ENCODE data around the gene TIGD4. TPM values are rescaled to one million over a fixed set of nuclear protein-coding genes. Genes with fewer than 3 reads are reported as not detected.

TIGD4 gene
- polyA plus RNA-seq, 2 of the 4 experiments (the other 2 are of a cell fraction), result 0.30 to 0.45 TPM

DNA sequence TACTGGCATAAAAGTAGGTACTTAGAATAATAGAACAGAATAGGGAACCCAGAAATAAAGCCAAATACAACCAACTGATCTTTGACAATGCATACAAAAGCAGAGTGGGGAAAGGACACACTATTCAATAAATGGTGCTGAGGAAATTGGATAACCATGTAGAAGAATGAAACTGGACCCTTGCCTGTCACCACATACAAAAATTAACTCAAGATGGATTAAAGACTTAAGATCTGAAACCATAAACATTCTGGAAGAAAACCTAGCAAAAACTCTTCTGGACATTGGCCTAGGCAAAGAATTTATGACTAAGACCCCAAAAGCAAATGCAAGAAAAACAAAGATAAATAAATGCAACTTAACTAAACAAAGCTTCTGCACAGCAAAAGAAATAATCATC lies 45.8 kb upstream of the TIGD4 start:
- CTCF ChIA-PET, result no interaction called here
- FAIRE-seq (no peak), DNase-seq (ENCODE audit: low read depth in 1 of 2, low spot score in 1 of 2) (no peak), ATAC-seq (no peak)
- no peak for TF ChIP-seq ZFP36 (IDR thresholded peaks at IDR 0.05; ENCODE audit: borderline replicate concordance, partially characterized antibody)
- no peak for TF ChIP-seq JUN (IDR thresholded peaks at IDR 0.05)
- no peak for TF ChIP-seq EHF (CRISPR knock-in tag; IDR thresholded peaks at IDR 0.05)
- TF ChIP-seq HMGXB4 (CRISPR knock-in tag; IDR thresholded peaks at IDR 0.05; ENCODE audit: borderline replicate concordance), result no peak
- TF ChIP-seq NR3C1 (IDR thresholded peaks at IDR 0.05), result no peak
- no peak for TF ChIP-seq KDM5A (IDR thresholded peaks at IDR 0.05)
- no peak for TF ChIP-seq FOXS1 (CRISPR knock-in tag; IDR thresholded peaks at IDR 0.05)
- no peak overlapping the region for H3K4me3 ChIP-seq
- H3K4me1 ChIP-seq, result no peaks in the 10 kb centered on the region
- no peak overlapping the region for H3K4me2 ChIP-seq
- H3K9me3 ChIP-seq, result peaks cover 3% of the 10 kb centered on the region; the same call in 1 of the 3 replicates
- no peak overlapping the region for H3K27ac ChIP-seq
- POLR2A ChIA-PET, result no interaction called here

DNA sequence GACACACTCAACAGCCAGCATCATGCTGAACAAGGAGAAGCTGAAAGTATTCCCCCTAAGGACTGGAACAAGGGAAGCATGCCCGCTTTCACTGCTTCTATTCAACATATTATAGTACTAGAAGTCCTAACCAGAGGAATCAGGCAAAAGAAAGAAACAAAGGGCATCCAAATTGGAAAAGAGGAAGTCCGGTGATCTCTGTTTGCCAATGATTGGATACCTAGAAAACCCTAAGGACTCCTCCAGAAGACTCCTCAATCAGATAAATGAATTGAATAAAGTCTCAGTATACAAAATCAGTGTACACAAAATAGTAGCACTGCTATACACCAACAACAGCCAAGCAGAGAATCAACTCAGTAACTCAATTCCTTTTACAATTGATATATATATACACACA lies 45.0 kb upstream of the TIGD4 start:
- DNase-seq (ENCODE audit: low read depth in 1 of 2, low spot score in 1 of 2) (no peak), ATAC-seq (no peak), FAIRE-seq (no peak)
- Histone ChIP-seq H3K27ac (no peak overlapping the region), H3K9me3 (peaks cover 8% of the 10 kb centered on the region), H3K4me2 (no peak overlapping the region), H3K4me3 (no peak overlapping the region), H3K4me1 (no peaks in the 10 kb centered on the region)
- POLR2A ChIA-PET, result no interaction called here
- CTCF ChIA-PET, result no interaction called here
- TF ChIP-seq KDM1A (IDR thresholded peaks at IDR 0.05; ENCODE audit: low read depth), result no peak
- no peak for TF ChIP-seq HMGXB4 (CRISPR knock-in tag; IDR thresholded peaks at IDR 0.05; ENCODE audit: borderline replicate concordance)
- no peak for TF ChIP-seq BHLHE40 (IDR thresholded peaks at IDR 0.05; ENCODE audit: low read depth, low read length)
- TF ChIP-seq, protein P1, sequence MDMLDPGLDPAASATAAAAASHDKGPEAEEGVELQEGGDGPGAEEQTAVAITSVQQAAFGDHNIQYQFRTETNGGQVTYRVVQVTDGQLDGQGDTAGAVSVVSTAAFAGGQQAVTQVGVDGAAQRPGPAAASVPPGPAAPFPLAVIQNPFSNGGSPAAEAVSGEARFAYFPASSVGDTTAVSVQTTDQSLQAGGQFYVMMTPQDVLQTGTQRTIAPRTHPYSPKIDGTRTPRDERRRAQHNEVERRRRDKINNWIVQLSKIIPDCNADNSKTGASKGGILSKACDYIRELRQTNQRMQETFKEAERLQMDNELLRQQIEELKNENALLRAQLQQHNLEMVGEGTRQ (IDR thresholded peaks at IDR 0.05), result no peak
- TF ChIP-seq CBX2 (IDR thresholded peaks at IDR 0.05; ENCODE audit: borderline replicate concordance, low read depth), result no peak
- WGBS (ENCODE audit: missing lambda C conversion rate), result 92% methylated on average over 2 of the region's 2 CpGs

GRCh38 chr4:152822323-152822722 lies 42.8 kb upstream of the TIGD4 start:
- no peak for ATAC-seq
- FAIRE-seq, result no peak
- DNase-seq (ENCODE audit: low read depth in 1 of 2, low spot score in 1 of 2), result no peak
- POLR2A ChIA-PET, result no interaction called here
- H3K27ac ChIP-seq, result no peak overlapping the region
- H3K4me1 ChIP-seq, result no peaks in the 10 kb centered on the region
- H3K4me3 ChIP-seq, result no peak overlapping the region
- 100% methylated on average over 1 of the region's 1 CpG for WGBS (ENCODE audit: missing lambda C conversion rate)
- H3K9me3 ChIP-seq, result peaks cover 9% of the 10 kb centered on the region
- CTCF ChIA-PET, result no interaction called here
- no peak overlapping the region for H3K4me2 ChIP-seq
- no peak for TF ChIP-seq SREBF2 (IDR thresholded peaks at IDR 0.05)
- no peak for TF ChIP-seq NFE2L2 (conservative IDR thresholded peaks at IDR 0.05; ENCODE audit: low read length)
- TF ChIP-seq, protein P1 (IDR thresholded peaks at IDR 0.05), result no peak
- TF ChIP-seq PHF8 (IDR thresholded peaks at IDR 0.05; ENCODE audit: borderline replicate concordance, low read depth), result no peak
- TF ChIP-seq, protein P2, sequence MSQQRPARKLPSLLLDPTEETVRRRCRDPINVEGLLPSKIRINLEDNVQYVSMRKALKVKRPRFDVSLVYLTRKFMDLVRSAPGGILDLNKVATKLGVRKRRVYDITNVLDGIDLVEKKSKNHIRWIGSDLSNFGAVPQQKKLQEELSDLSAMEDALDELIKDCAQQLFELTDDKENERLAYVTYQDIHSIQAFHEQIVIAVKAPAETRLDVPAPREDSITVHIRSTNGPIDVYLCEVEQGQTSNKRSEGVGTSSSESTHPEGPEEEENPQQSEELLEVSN (IDR thresholded peaks at IDR 0.05; ENCODE audit: borderline replicate concordance, low read depth), result no peak
- TF ChIP-seq HDAC2 (IDR thresholded peaks at IDR 0.05), result no peak
- no peak for TF ChIP-seq KDM5A (IDR thresholded peaks at IDR 0.05)
- TF ChIP-seq POLR2AphosphoS2 (conservative IDR thresholded peaks at IDR 0.05; ENCODE audit: low read length), result no peak
- TF ChIP-seq RNF2 (IDR thresholded peaks at IDR 0.05; ENCODE audit: borderline replicate concordance, low read depth), result no peak
- no peak for TF ChIP-seq FOXS1 (CRISPR knock-in tag; IDR thresholded peaks at IDR 0.05)
- TF ChIP-seq, protein P3, sequence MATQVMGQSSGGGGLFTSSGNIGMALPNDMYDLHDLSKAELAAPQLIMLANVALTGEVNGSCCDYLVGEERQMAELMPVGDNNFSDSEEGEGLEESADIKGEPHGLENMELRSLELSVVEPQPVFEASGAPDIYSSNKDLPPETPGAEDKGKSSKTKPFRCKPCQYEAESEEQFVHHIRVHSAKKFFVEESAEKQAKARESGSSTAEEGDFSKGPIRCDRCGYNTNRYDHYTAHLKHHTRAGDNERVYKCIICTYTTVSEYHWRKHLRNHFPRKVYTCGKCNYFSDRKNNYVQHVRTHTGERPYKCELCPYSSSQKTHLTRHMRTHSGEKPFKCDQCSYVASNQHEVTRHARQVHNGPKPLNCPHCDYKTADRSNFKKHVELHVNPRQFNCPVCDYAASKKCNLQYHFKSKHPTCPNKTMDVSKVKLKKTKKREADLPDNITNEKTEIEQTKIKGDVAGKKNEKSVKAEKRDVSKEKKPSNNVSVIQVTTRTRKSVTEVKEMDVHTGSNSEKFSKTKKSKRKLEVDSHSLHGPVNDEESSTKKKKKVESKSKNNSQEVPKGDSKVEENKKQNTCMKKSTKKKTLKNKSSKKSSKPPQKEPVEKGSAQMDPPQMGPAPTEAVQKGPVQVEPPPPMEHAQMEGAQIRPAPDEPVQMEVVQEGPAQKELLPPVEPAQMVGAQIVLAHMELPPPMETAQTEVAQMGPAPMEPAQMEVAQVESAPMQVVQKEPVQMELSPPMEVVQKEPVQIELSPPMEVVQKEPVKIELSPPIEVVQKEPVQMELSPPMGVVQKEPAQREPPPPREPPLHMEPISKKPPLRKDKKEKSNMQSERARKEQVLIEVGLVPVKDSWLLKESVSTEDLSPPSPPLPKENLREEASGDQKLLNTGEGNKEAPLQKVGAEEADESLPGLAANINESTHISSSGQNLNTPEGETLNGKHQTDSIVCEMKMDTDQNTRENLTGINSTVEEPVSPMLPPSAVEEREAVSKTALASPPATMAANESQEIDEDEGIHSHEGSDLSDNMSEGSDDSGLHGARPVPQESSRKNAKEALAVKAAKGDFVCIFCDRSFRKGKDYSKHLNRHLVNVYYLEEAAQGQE (IDR thresholded peaks at IDR 0.05), result no peak
- TF ChIP-seq ZC3H11A (IDR thresholded peaks at IDR 0.05), result no peak
- TF ChIP-seq HOXB13 (CRISPR knock-in tag; IDR thresholded peaks at IDR 0.05; ENCODE audit: low read depth), result no peak
- no peak for TF ChIP-seq ZFP36 (IDR thresholded peaks at IDR 0.05; ENCODE audit: borderline replicate concordance, partially characterized antibody)
- TF ChIP-seq SMC3 (IDR thresholded peaks at IDR 0.05), result no peak
- no peak for TF ChIP-seq GATA3 (IDR thresholded peaks at IDR 0.05; ENCODE audit: borderline replicate concordance)
- TF ChIP-seq HOXA7 (CRISPR knock-in tag; IDR thresholded peaks at IDR 0.05), result no peak
- no peak for TF ChIP-seq EP300 (IDR thresholded peaks at IDR 0.05)
- TF ChIP-seq RCOR1 (IDR thresholded peaks at IDR 0.05; ENCODE audit: low read depth, low read length), result no peak
